Neural cell (in vitro differentiated cells): ENCODE results near the gene QRICH2. TPM values are rescaled to one million over a fixed set of nuclear protein-coding genes. Genes with fewer than 3 reads are reported as not detected.
"Not testable (repeated sequence)": the region's sequence is repeated elsewhere in the genome, so short reads cannot be mapped to it uniquely, and the experiment has no call there.

ENCODE experiments used
- H2AFZ ChIP-seq: fragments of 200-600, 300-800 bp; sonication (generic), shearing (Covaris generic); 2 replicates; pipeline ENCODE4 v1.6.0; 2014; ENCODE audit warnings: low read depth, mild to moderate bottlenecking, antibody characterized with exemption, low read length, moderate library complexity
- H3F3A ChIP-seq: fragments of 200-600 bp; shearing (Covaris generic); 2 replicates; pipeline ENCODE4 v1.6.1; 2016; ENCODE audit warnings: mild to moderate bottlenecking, moderate library complexity, mixed read lengths, antibody characterized with exemption, low read length; ENCODE audit not compliant: insufficient read depth, poor library complexity, severe bottlenecking
- H3K27ac ChIP-seq: fragments of 200-600, 300-800 bp; sonication (generic), shearing (Covaris generic); 2 replicates; pipeline ENCODE4 v1.5.1; 2014; ENCODE audit warnings: mild to moderate bottlenecking, low read length, moderate library complexity
- H3K27me3 ChIP-seq: fragments of 300-800, 200-600 bp; sonication (generic), shearing (Covaris generic); 2 replicates; pipeline ENCODE4 v1.6.0; 2014; ENCODE audit warnings: mild to moderate bottlenecking, low read depth, low read length, moderate library complexity; ENCODE audit not compliant: insufficient read depth
- H3K36me3 ChIP-seq: fragments of 300-800, 200-600 bp; sonication (generic), shearing (Covaris generic); 2 replicates; pipeline ENCODE4 v1.5.1; 2014; ENCODE audit warnings: mild to moderate bottlenecking, antibody characterized with exemption, low read length, moderate library complexity; ENCODE audit not compliant: insufficient read depth
- H3K4me2 ChIP-seq: fragments of 300-800, 200-600 bp; sonication (generic), shearing (Covaris generic); 2 replicates; pipeline ENCODE4 v1.6.0; 2014; ENCODE audit warnings: mild to moderate bottlenecking, low read length
- H3K4me3 ChIP-seq: fragments of 300-800, 200-600 bp; sonication (generic), shearing (Covaris generic); 2 replicates; pipeline ENCODE4 v1.5.1; 2014; ENCODE audit warnings: mild to moderate bottlenecking, low read length, moderate library complexity
- H3K79me2 ChIP-seq: fragments of 200-600 bp; shearing (Covaris generic); replicated peaks from 2 replicates; pipeline ENCODE4 v1.6.0; 2014; ENCODE audit warnings: mild to moderate bottlenecking, low read length, moderate library complexity; ENCODE audit not compliant: insufficient read depth
- H3K9ac ChIP-seq: fragments of 300-800, 200-600 bp; sonication (generic), shearing (Covaris generic); 2 replicates; pipeline ENCODE4 v1.6.1; 2016; ENCODE audit warnings: mild to moderate bottlenecking, low read length, mixed read lengths
- H3K9me2 ChIP-seq: fragments of 200-600 bp; shearing (Covaris generic); 2 replicates; pipeline ENCODE4 v1.6.1; 2016; ENCODE audit warnings: mild to moderate bottlenecking, low read length, mixed read lengths; ENCODE audit not compliant: insufficient read depth
- H3K9me3 ChIP-seq: fragments of 200-600, 300-800 bp; sonication (generic), shearing (Covaris generic); 2 replicates; pipeline ENCODE4 v1.6.1; 2016; ENCODE audit warnings: mild to moderate bottlenecking, mixed run types, low read length, moderate library complexity, mixed read lengths
- H4K20me1 ChIP-seq: fragments of 200-600 bp; shearing (Covaris generic); 2 replicates; pipeline ENCODE4 v1.6.1; 2016; ENCODE audit warnings: mild to moderate bottlenecking, mixed run types; ENCODE audit not compliant: insufficient read depth
- CTCF ChIP-seq: fragments of 450-650 bp; IDR thresholded peaks from 2 replicates; pipeline ENCODE4 v1.5.1; 2014; ENCODE audit warnings: antibody characterized with exemption, mild to moderate bottlenecking, moderate library complexity; ENCODE audit not compliant: poor library complexity, severe bottlenecking
- EP300 ChIP-seq: fragments of 450-650 bp; conservative IDR thresholded peaks from 2 replicates; pipeline ENCODE4 v1.6.1; 2014; ENCODE audit warnings: antibody characterized with exemption, mild to moderate bottlenecking, moderate library complexity; ENCODE audit not compliant: poor library complexity, severe bottlenecking
- EZH2 ChIP-seq: fragments of 200-600, 300-800 bp; shearing (Covaris generic), sonication (generic); IDR thresholded peaks from 2 replicates; pipeline ENCODE4 v1.6.1; 2014; ENCODE audit warnings: antibody characterized with exemption, low read length, borderline replicate concordance, mild to moderate bottlenecking; ENCODE audit not compliant: insufficient read depth, poor library complexity, severe bottlenecking
- MXI1 ChIP-seq: fragments of 450-650 bp; conservative IDR thresholded peaks from 2 replicates; pipeline ENCODE4 v1.6.1; 2014; ENCODE audit warnings: antibody characterized with exemption, mild to moderate bottlenecking; ENCODE audit not compliant: poor library complexity, severe bottlenecking
- POLR2AphosphoS5 ChIP-seq: IDR thresholded peaks from 2 replicates; pipeline ENCODE4 v1.6.1; 2012
- RAD21 ChIP-seq: fragments of 450-650 bp; conservative IDR thresholded peaks from 2 replicates; pipeline ENCODE4 v1.6.1; 2014; ENCODE audit warnings: antibody characterized with exemption, mild to moderate bottlenecking, moderate library complexity
- REST ChIP-seq: IDR thresholded peaks from 2 replicates; pipeline ENCODE4 v1.6.1; 2012; ENCODE audit warnings: borderline replicate concordance
- SMC3 ChIP-seq: fragments of 450-650 bp; conservative IDR thresholded peaks from 2 replicates; pipeline ENCODE4 v1.6.1; 2014; ENCODE audit warnings: antibody characterized with exemption, mild to moderate bottlenecking, moderate library complexity; ENCODE audit not compliant: poor library complexity
- TAF1 ChIP-seq: IDR thresholded peaks from 2 replicates; pipeline ENCODE4 v1.6.1; 2012; ENCODE audit warnings: low read depth
- polyA plus RNA-seq: library from polyadenylated mRNA; depleted of rRNA; stranded (reverse); fragments of >200 nt; gene quantifications from 2 replicates; pipeline ENCODE4 v1.2.3, GENCODE V29; 2014

Gene QRICH2
- polyA plus RNA-seq, 1 donor from 2014 or later, result 17.3 TPM

- H3K27me3 ChIP-seq, result no peaks in the 10 kb centered on the region
- H3F3A ChIP-seq, result no peaks in the 10 kb centered on the region
- no peak overlapping the region for H3K9ac ChIP-seq
- H3K9me2 ChIP-seq, result no peaks in the 10 kb centered on the region
- H4K20me1 ChIP-seq, result no peaks in the 10 kb centered on the region
- H3K4me3 ChIP-seq, result no peak overlapping the region
- no peaks in the 10 kb centered on the region for H3K9me3 ChIP-seq
- no peaks in the 10 kb centered on the region for H3K79me2 ChIP-seq
- no peaks in the 10 kb centered on the region for H3K36me3 ChIP-seq
- TF ChIP-seq CTCF, result no peak
- no peak for TF ChIP-seq SMC3
- no peak for TF ChIP-seq TAF1
- no peak for TF ChIP-seq EZH2
- no peak for TF ChIP-seq MXI1
- TF ChIP-seq RAD21, result no peak
- no peak for TF ChIP-seq REST
- TF ChIP-seq POLR2AphosphoS5, result no peak
- no peak for TF ChIP-seq EP300
- no peak overlapping the region for H3K27ac ChIP-seq
- no peak overlapping the region for H2AFZ ChIP-seq
- H3K4me2 ChIP-seq, result no peak overlapping the region
These were observed 47.9 kb downstream of the QRICH2 start for GRCh38 chr17:76260220-76260619.

- not testable (repeated sequence) for H3K27me3 ChIP-seq, H3K4me2 ChIP-seq, H4K20me1 ChIP-seq, H3K9me3 ChIP-seq, H3K9me2 ChIP-seq, H3K79me2 ChIP-seq, H3K9ac ChIP-seq, H3K36me3 ChIP-seq, H3K4me3 ChIP-seq, H2AFZ ChIP-seq, H3F3A ChIP-seq, H3K27ac ChIP-seq
These were observed 51.5 kb downstream of the QRICH2 start for GRCh38 chr17:76256430-76257050.
